K562 (cell line): ENCODE results near the gene PEX7. TPM values are rescaled to one million over a fixed set of nuclear protein-coding genes. Genes with fewer than 3 reads are reported as not detected.
A peak's percentile ranks its signal among the peaks of the same experiment; 100 is the strongest.

Source experiments
- ATAC-seq: fragments of 200-7000 bp; cut with Tn5 transposase; 3 replicates; pipeline ENCODE4 v1.9.1; 2020; ENCODE audit warnings: moderate library complexity
- BruUV-seq: library from RNA; stranded (reverse); fragments of 400-500 nt; replicated peaks from 2 replicates; lab custom pipeline; 2021; lab: Mats Ljungman, UMichigan
- CTCF ChIA-PET: fragments of 300-600 bp; formaldehyde crosslinking; extraction: SDS; loops from one replicate; lab custom pipeline; 2021; ENCODE audit warnings: low intra/inter-chr PET ratio; lab: Yijun Ruan, JAX
- POLR2A ChIA-PET: fragments of 300-600, 350-650 bp; sonication (Branson Sonifier 250); formaldehyde crosslinking; extraction: SDS; loops from one replicate; lab custom pipeline; 2021; ENCODE audit warnings: antibody characterized with exemption, inconsistent platforms; lab: Yijun Ruan, JAX
- DNase-seq, 4 experiments: peaks; one replicate each; pipeline versions ENCODE4 v3.0.0 to v3.0.0-alpha.2; 2011 to 2018; ENCODE audit warnings: low spot score in 3 of 4, mixed read lengths in 3 of 4; ENCODE audit errors: extremely low read depth in 1 of 4
- FAIRE-seq: peaks from 2 replicates; lab custom pipeline; 2011; peaks lifted over from hg19 to GRCh38; lab: Jason Lieb, UNC
- H2AFZ ChIP-seq: 2 replicates; pipeline ENCODE4 v1.6.0; 2011; ENCODE audit warnings: low read depth, low read length, control low read depth, inconsistent platforms
- H3K27ac ChIP-seq: fragments of 200-600 bp; 3 replicates; pipeline ENCODE4 v1.8.0; 2011; ENCODE audit warnings: low read depth, mild to moderate bottlenecking, control low read depth, inconsistent platforms, low read length, moderate library complexity, mixed read lengths; ENCODE audit errors: extremely low read depth
- H3K27me3 ChIP-seq, 2 experiments: fragments of 300-600 bp in 1 of 2; 2 replicates in 1 of 2; 3 replicates in 1 of 2; pipeline versions ENCODE4 v1.6.0 to v1.8.0; 2011; ENCODE audit warnings: inconsistent platforms in 2 of 2, low read length in 2 of 2, mild to moderate bottlenecking in 1 of 2, mixed read lengths in 1 of 2, moderate library complexity in 1 of 2; ENCODE audit not compliant: control insufficient read depth in 2 of 2, insufficient read depth in 2 of 2
- H3K36me3 ChIP-seq: fragments of 300-600 bp; 3 replicates; pipeline ENCODE4 v1.8.0; 2011; ENCODE audit warnings: mild to moderate bottlenecking, low read length, inconsistent platforms; ENCODE audit not compliant: control insufficient read depth, insufficient read depth
- H3K4me1 ChIP-seq, 2 experiments: fragments of 200-600 bp in 1 of 2; replicated peaks in 1 of 2; 2 replicates in 1 of 2; 3 replicates in 1 of 2; pipeline versions ENCODE4 v1.5.1 to v1.8.0; 2011; ENCODE audit warnings: inconsistent platforms in 2 of 2, low read length in 2 of 2, mild to moderate bottlenecking in 1 of 2, mixed read lengths in 1 of 2, moderate library complexity in 1 of 2; ENCODE audit not compliant: control insufficient read depth in 2 of 2, insufficient read depth in 2 of 2
- H3K4me2 ChIP-seq: 2 replicates; pipeline ENCODE4 v1.6.1; 2011; ENCODE audit warnings: low read length, control low read depth, inconsistent platforms, mixed read lengths; ENCODE audit not compliant: insufficient read depth
- H3K4me3 ChIP-seq: fragments of 200-600 bp; sonication (generic), shearing (Covaris generic); 2 replicates; pipeline ENCODE4 v1.5.1; 2016; ENCODE audit warnings: control low read depth, inconsistent platforms
- H3K79me2 ChIP-seq: fragments of 200-600 bp; 3 replicates; pipeline ENCODE4 v1.8.0; 2011; ENCODE audit warnings: low read length, inconsistent platforms; ENCODE audit not compliant: control insufficient read depth, insufficient read depth
- H3K9ac ChIP-seq, 2 experiments: 2 replicates each; pipeline versions ENCODE4 v1.6.0 to v1.6.1; 2011; ENCODE audit warnings: low read depth in 2 of 2, low read length in 2 of 2, control low read depth in 1 of 2, inconsistent platforms in 1 of 2, mild to moderate bottlenecking in 1 of 2, mixed read lengths in 1 of 2; ENCODE audit not compliant: insufficient read depth in 1 of 2
- H3K9me1 ChIP-seq: one replicate; pipeline ENCODE4 v1.6.0; 2011; ENCODE audit warnings: inconsistent platforms, mild to moderate bottlenecking, low read length, moderate library complexity; ENCODE audit not compliant: control insufficient read depth, insufficient read depth
- H3K9me3 ChIP-seq: replicated peaks from 2 replicates; pipeline ENCODE4 v1.5.1; 2011; ENCODE audit warnings: low read depth, low read length, inconsistent platforms; ENCODE audit not compliant: control insufficient read depth, insufficient read depth
- H4K20me1 ChIP-seq: replicated peaks from 2 replicates; pipeline ENCODE4 v1.6.1; 2011; ENCODE audit warnings: low read length, inconsistent platforms, mixed read lengths; ENCODE audit not compliant: control insufficient read depth, insufficient read depth
- RAD21 ChIP-seq, 2 experiments: fragments of 250-450 bp in 1 of 2; fragments of 450-650 bp in 1 of 2; sonication (Bioruptor Pico) in 1 of 2; formaldehyde crosslinking in 1 of 2; IDR thresholded peaks in 1 of 2; conservative IDR thresholded peaks in 1 of 2; 2 replicates each; pipeline versions ENCODE4 v1.4.0 to v1.8.0; 2020 to 2022; ENCODE audit warnings: mild to moderate bottlenecking in 2 of 2, moderate library complexity in 1 of 2
- RBFOX2 ChIP-seq: fragments of 200-400 bp; formaldehyde crosslinking; IDR thresholded peaks from 2 replicates; pipeline ENCODE4 v1.6.1; 2017; ENCODE audit warnings: low read depth, mild to moderate bottlenecking, low read length, moderate library complexity
- TGIF2 ChIP-seq: sonication (generic); formaldehyde crosslinking; IDR thresholded peaks from 2 replicates; pipeline ENCODE4 v1.8.1; 2022; ENCODE audit warnings: mild to moderate bottlenecking, missing genetic modification reagents, moderate library complexity
- WGBS: fragments of 100-300 bp; shearing (Covaris generic); methylation state at CpG from one replicate; pipeline ENCODE4 v1.1.6; 2016; ENCODE audit warnings: low coverage, mixed read lengths; ENCODE audit not compliant: insufficient coverage; ENCODE audit errors: missing lambda C conversion rate; 5-methylcytosine and 5-hydroxymethylcytosine counted together
- in situ Hi-C: fragments of 300-500 bp; cut with MboI; formaldehyde crosslinking; loops from 4 replicates; pipeline ENCODE4 v1.15.0; 2018; ENCODE audit warnings: inconsistent platforms, mixed read lengths
- intact Hi-C: fragments of 100-400 bp; cut with micrococcal nuclease; formaldehyde crosslinking; loops from 2 replicates; pipeline ENCODE4 v1.14.2; 2022
- polyA plus RNA-seq, 8 experiments: library from polyadenylated mRNA; depleted of rRNA in 4 of 8; stranded (reverse) in 5 of 8; unstranded in 3 of 8; fragments of >200 nt; fragmentation: Nextera tagmentation in 2 of 8; fragmentation: Illumina TruSeq in 1 of 8; extraction: Ambion mirVana in 2 of 8; extraction: Trizol in 1 of 8; gene quantifications; 2 replicates each; pipeline versions ENCODE4 v1.2.1 to v1.2.3, GENCODE V29; 2011 to 2014; ENCODE audit warnings: inconsistent platforms in 1 of 8, missing spikeins in 1 of 8
- total RNA-seq, 7 experiments: library from RNA; depleted of rRNA in 6 of 7; stranded (reverse); fragments of >200 nt in 6 of 7; fragmentation: Illumina TruSeq in 2 of 7; extraction: Trizol in 2 of 7; gene quantifications; 2 replicates each; pipeline versions ENCODE4 v1.2.1 to v1.2.3, GENCODE V29; 2011 to 2021; ENCODE audit warnings: low replicate concordance in 1 of 7
- TF ChIP-seq, protein P1 (sequence below), 3 experiments: IDR thresholded peaks in 2 of 3; conservative IDR thresholded peaks in 1 of 3; 2 replicates each; pipeline ENCODE4 v1.5.1; 2011 to 2012; ENCODE audit warnings: low read length in 3 of 3, mild to moderate bottlenecking in 3 of 3, control low read depth in 2 of 3, improper control_type of control experiment in 1 of 3, inconsistent platforms in 1 of 3, low read depth in 1 of 3, mixed read lengths in 1 of 3, moderate library complexity in 1 of 3; ENCODE audit not compliant: insufficient read depth in 2 of 3
- TF ChIP-seq, protein P2 (sequence below), 2 experiments: fragments of 450-650 bp; formaldehyde crosslinking in 1 of 2; IDR thresholded peaks; 2 replicates each; pipeline versions ENCODE4 v1.4.0 to v1.6.1; 2014 to 2020; ENCODE audit warnings: mild to moderate bottlenecking in 2 of 2, borderline replicate concordance in 1 of 2, low read depth in 1 of 2
- TF ChIP-seq, protein P3 (sequence below): fragments of 250-450 bp; sonication (Bioruptor Pico); IDR thresholded peaks from 2 replicates; pipeline ENCODE4 v1.4.0; 2020; ENCODE audit warnings: mild to moderate bottlenecking, moderate library complexity, borderline replicate concordance

PEX7 gene
- total and polyA plus RNA-seq, 9 of the 15 experiments (the other 6 are each of a cell fraction or from before 2014, with no cell fraction given): 1.6 to 12.9 (median 9.1) TPM

DNA sequence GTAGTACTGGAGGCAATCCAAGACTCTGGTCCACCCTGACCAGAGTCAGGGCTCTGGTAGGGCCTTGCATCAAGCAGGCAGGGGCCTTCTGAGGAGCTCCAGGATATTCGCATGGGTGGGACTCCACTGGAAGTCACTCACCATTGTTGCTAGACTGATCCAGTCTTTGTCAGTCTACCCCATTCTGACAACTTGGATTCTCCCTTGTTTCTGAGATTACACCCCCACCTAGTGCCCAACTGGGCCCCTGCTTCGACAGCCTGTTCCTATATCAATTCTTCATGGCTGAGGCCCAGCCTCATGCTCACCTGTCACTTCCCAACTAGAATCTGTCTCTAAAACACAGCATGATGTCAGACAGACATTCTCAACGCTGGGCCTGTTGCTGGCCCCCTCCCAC is 104.9 kb downstream of the PEX7 start:
- BruUV-seq: no TSS peak
- Histone ChIP-seq H3K9me1 (no peaks in the 10 kb centered on the region), H3K9me3 (no peaks in the 10 kb centered on the region), H3K4me2 (no peak overlapping the region), H3K27me3 (peaks cover 8 to 36% of the 10 kb centered on the region in 2 experiments; a peak in 3 of 5 replicates), H3K9ac (no peak overlapping the region), H3K79me2 (no peaks in the 10 kb centered on the region), H3K36me3 (no peaks in the 10 kb centered on the region), H3K4me3 (no peak overlapping the region), H3K27ac (no peak overlapping the region), H4K20me1 (no peaks in the 10 kb centered on the region), H3K4me1 (peaks cover 0 to 18% of the 10 kb centered on the region in 2 experiments; a peak in 2 of 5 replicates), H2AFZ (no peak overlapping the region)
- CTCF ChIA-PET: interaction anchor here (0.5 to 0.7 kb wide), 3 partner anchors 130 to 444 kb away, joined by 3 to 5 read pairs (median 4); no protein-coding TSS in a partner anchor
- POLR2A ChIA-PET: interaction anchor here (1.6 kb wide), 2 partner anchors 11 to 13 kb away, joined by 3 to 6 read pairs; no protein-coding TSS in a partner anchor
- ATAC-seq (peak; percentile 89), FAIRE-seq (peak; percentile 79), DNase-seq (peak in 2 of 4 experiments; percentile 51 to 65)
- 5% methylated on average over 3 of the region's 3 CpGs for WGBS
- in situ Hi-C loops (no loop called here), intact Hi-C loops (loop anchor here (2.0 to 10.0 kb wide), 5 partner anchors 80 to 584 kb away; partner anchors contain the start of gene MAP7)
- TF ChIP-seq, protein P1, sequence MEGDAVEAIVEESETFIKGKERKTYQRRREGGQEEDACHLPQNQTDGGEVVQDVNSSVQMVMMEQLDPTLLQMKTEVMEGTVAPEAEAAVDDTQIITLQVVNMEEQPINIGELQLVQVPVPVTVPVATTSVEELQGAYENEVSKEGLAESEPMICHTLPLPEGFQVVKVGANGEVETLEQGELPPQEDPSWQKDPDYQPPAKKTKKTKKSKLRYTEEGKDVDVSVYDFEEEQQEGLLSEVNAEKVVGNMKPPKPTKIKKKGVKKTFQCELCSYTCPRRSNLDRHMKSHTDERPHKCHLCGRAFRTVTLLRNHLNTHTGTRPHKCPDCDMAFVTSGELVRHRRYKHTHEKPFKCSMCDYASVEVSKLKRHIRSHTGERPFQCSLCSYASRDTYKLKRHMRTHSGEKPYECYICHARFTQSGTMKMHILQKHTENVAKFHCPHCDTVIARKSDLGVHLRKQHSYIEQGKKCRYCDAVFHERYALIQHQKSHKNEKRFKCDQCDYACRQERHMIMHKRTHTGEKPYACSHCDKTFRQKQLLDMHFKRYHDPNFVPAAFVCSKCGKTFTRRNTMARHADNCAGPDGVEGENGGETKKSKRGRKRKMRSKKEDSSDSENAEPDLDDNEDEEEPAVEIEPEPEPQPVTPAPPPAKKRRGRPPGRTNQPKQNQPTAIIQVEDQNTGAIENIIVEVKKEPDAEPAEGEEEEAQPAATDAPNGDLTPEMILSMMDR (IDR thresholded peaks at IDR 0.05 in 2 of 3, conservative IDR thresholded peaks at IDR 0.05 in 1 of 3; ENCODE audit: insufficient read depth in 2 of 3, low read depth in 1 of 3, low read length in 3 of 3): peak; percentile 64 to 78 (median 78)
- TF ChIP-seq RAD21 (CRISPR knock-in tag; conservative IDR thresholded peaks at IDR 0.05 in 1 of 2, IDR thresholded peaks at IDR 0.05 in 1 of 2) (peak; percentile 71 to 88), TGIF2 (CRISPR knock-in tag) (no peak), RBFOX2 (no peak)
- TF ChIP-seq, protein P2, sequence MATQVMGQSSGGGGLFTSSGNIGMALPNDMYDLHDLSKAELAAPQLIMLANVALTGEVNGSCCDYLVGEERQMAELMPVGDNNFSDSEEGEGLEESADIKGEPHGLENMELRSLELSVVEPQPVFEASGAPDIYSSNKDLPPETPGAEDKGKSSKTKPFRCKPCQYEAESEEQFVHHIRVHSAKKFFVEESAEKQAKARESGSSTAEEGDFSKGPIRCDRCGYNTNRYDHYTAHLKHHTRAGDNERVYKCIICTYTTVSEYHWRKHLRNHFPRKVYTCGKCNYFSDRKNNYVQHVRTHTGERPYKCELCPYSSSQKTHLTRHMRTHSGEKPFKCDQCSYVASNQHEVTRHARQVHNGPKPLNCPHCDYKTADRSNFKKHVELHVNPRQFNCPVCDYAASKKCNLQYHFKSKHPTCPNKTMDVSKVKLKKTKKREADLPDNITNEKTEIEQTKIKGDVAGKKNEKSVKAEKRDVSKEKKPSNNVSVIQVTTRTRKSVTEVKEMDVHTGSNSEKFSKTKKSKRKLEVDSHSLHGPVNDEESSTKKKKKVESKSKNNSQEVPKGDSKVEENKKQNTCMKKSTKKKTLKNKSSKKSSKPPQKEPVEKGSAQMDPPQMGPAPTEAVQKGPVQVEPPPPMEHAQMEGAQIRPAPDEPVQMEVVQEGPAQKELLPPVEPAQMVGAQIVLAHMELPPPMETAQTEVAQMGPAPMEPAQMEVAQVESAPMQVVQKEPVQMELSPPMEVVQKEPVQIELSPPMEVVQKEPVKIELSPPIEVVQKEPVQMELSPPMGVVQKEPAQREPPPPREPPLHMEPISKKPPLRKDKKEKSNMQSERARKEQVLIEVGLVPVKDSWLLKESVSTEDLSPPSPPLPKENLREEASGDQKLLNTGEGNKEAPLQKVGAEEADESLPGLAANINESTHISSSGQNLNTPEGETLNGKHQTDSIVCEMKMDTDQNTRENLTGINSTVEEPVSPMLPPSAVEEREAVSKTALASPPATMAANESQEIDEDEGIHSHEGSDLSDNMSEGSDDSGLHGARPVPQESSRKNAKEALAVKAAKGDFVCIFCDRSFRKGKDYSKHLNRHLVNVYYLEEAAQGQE (IDR thresholded peaks at IDR 0.05; ENCODE audit: borderline replicate concordance): peak; percentile 65
- TF ChIP-seq, protein P2 (CRISPR knock-in tag; IDR thresholded peaks at IDR 0.05; ENCODE audit: low read depth): no peak
- TF ChIP-seq, protein P3, sequence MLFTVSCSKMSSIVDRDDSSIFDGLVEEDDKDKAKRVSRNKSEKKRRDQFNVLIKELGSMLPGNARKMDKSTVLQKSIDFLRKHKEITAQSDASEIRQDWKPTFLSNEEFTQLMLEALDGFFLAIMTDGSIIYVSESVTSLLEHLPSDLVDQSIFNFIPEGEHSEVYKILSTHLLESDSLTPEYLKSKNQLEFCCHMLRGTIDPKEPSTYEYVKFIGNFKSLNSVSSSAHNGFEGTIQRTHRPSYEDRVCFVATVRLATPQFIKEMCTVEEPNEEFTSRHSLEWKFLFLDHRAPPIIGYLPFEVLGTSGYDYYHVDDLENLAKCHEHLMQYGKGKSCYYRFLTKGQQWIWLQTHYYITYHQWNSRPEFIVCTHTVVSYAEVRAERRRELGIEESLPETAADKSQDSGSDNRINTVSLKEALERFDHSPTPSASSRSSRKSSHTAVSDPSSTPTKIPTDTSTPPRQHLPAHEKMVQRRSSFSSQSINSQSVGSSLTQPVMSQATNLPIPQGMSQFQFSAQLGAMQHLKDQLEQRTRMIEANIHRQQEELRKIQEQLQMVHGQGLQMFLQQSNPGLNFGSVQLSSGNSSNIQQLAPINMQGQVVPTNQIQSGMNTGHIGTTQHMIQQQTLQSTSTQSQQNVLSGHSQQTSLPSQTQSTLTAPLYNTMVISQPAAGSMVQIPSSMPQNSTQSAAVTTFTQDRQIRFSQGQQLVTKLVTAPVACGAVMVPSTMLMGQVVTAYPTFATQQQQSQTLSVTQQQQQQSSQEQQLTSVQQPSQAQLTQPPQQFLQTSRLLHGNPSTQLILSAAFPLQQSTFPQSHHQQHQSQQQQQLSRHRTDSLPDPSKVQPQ (CRISPR knock-in tag): no peak
